ENCODE data around the gene PRKAR2A.
"Not testable (repeated sequence)": the region's sequence is repeated elsewhere in the genome, so short reads cannot be mapped to it uniquely, and the experiment has no call there.

The PRKAR2A gene

GRCh38 chr3:48835650-48836366, 11.9 kb downstream of the PRKAR2A start:
- no peak for DNase-seq (ENCODE audit: low spot score)

GRCh38 chr3:48832684-48833083, 15.0 kb downstream of the PRKAR2A start:
- no peak for DNase-seq (ENCODE audit: low spot score)

- DNase-seq (ENCODE audit: low spot score): no peak
Measured at GRCh38 chr3:48830715-48831114, 17.0 kb downstream of the PRKAR2A start.

- DNase-seq (ENCODE audit: low spot score): not testable (repeated sequence)
Measured at GRCh38 chr3:48829525-48829924, 18.1 kb downstream of the PRKAR2A start.

- DNase-seq (ENCODE audit: low spot score): not testable (repeated sequence)
Measured at GRCh38 chr3:48827874-48828273, 19.8 kb downstream of the PRKAR2A start.

GRCh38 chr3:48826451-48826850, 21.2 kb downstream of the PRKAR2A start:
- DNase-seq (ENCODE audit: low spot score): no peak

GRCh38 chr3:48820612-48821324, 26.9 kb downstream of the PRKAR2A start:
- DNase-seq (ENCODE audit: low spot score): no peak

GRCh38 chr3:48819234-48820221, 28.1 kb downstream of the PRKAR2A start:
- DNase-seq (ENCODE audit: low spot score): no peak

- DNase-seq (ENCODE audit: low spot score): no peak
Measured at GRCh38 chr3:48811524-48811923, 36.1 kb downstream of the PRKAR2A start.

- DNase-seq (ENCODE audit: low spot score): no peak
Measured at GRCh38 chr3:48804930-48805329, 42.7 kb downstream of the PRKAR2A start.

GRCh38 chr3:48800831-48801230, 46.8 kb downstream of the PRKAR2A start:
- not testable (repeated sequence) for DNase-seq (ENCODE audit: low spot score)

GRCh38 chr3:48798998-48799397, 48.7 kb downstream of the PRKAR2A start:
- no peak for DNase-seq (ENCODE audit: low spot score)

GRCh38 chr3:48797626-48798025, 50.0 kb downstream of the PRKAR2A start:
- DNase-seq (ENCODE audit: low spot score): no peak

- no peak for DNase-seq (ENCODE audit: low spot score)
Measured at GRCh38 chr3:48795997-48796732, 51.5 kb downstream of the PRKAR2A start.

GRCh38 chr3:48793484-48793883, 54.2 kb downstream of the PRKAR2A start:
- not testable (repeated sequence) for DNase-seq (ENCODE audit: low spot score)

- DNase-seq (ENCODE audit: low spot score): no peak
Measured at GRCh38 chr3:48789665-48790064, 58.0 kb downstream of the PRKAR2A start.

GRCh38 chr3:48788544-48789162, 59.0 kb downstream of the PRKAR2A start:
- no peak for DNase-seq (ENCODE audit: low spot score)

- DNase-seq (ENCODE audit: low spot score): no peak
Measured at GRCh38 chr3:48784426-48785120, 63.1 kb downstream of the PRKAR2A start.

GRCh38 chr3:48783304-48783703, 64.4 kb downstream of the PRKAR2A start:
- DNase-seq (ENCODE audit: low spot score): no peak

- DNase-seq (ENCODE audit: low spot score): no peak
Measured at GRCh38 chr3:48782046-48782445, 65.6 kb downstream of the PRKAR2A start.

- DNase-seq (ENCODE audit: low spot score): not testable (repeated sequence)
Measured at GRCh38 chr3:48778565-48778964, 69.1 kb downstream of the PRKAR2A start.
